Spleen (tissue), 7 donors: Measurements from ENCODE around the gene DPF1.

Experiments
- CTCF ChIP-seq, 11 experiments: fragments of 200-600 bp in 7 of 11; fragments of 450-650 bp in 4 of 11; sonication (generic) in 4 of 11; IDR thresholded peaks in 8 of 11; conservative IDR thresholded peaks in 3 of 11; 1 replicate in 7 of 11; 2 replicates in 4 of 11; pipeline versions ENCODE4 v1.4.0 to v1.8.0; 2016 to 2021; ENCODE audit warnings: antibody characterized with exemption in 11 of 11, inconsistent platforms in 4 of 11, mild to moderate bottlenecking in 1 of 11
- POLR2A ChIP-seq, 3 donors: fragments of 450-650 bp; IDR thresholded peaks; one replicate each; pipeline ENCODE4 v1.5.1; 2017; ENCODE audit warnings: antibody characterized with exemption in 3 of 3, mild to moderate bottlenecking in 1 of 3
- donor health status: DM: no; HTN: no; CAD: no; lungs with moderate emphysema.
- donor health status: DM: no; HTN: no; CAD: no.
- donor health status: DM: no; HTN: no; CAD: no.

DNA sequence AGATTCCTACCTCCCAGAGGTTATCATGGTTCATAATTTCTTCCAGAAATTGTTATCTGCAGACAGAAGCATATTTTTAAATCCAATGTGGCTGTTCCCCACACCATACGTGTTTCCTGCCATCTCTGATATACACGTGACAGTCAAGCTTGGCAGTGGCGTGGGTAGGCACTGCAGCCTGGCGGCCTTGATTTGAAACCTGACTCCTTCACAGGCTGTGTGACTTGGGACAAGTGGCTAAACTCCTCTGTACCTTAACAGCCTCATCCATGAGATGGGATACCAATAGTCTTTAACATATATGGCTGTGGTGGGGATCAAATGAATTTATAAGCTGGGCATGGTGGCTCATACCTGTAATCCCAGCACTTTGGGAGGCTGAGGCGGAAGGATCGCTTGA is 33.2 kb downstream of the DPF1 start:
- TF ChIP-seq CTCF (IDR thresholded peaks at IDR 0.05 in 8 of 11, conservative IDR thresholded peaks at IDR 0.05 in 3 of 11) = peak in 1 of 11 experiments; percentile 19
- no peak for TF ChIP-seq POLR2A (IDR thresholded peaks at IDR 0.05)
